ENCODE results near the gene ADO.

The ADO gene

GRCh38 chr10:62810156-62810902 lies 5.8 kb downstream of the ADO start:
- Histone ChIP-seq H3K4me3 (ENCODE audit: low read depth, low read length) (no peak overlapping the region), H3K27me3 (peaks cover 17% of the 10 kb centered on the region), H3K4me1 (no peaks in the 10 kb centered on the region), H3K36me3 (0 out of 2 replicates have a peak, but pooled peaks cover 4% of the 10 kb centered on the region), H3K9me3 (no peaks in the 10 kb centered on the region)
- no peak for TF ChIP-seq CTCF (IDR thresholded peaks at IDR 0.05; ENCODE audit: low read depth, low read length)
- DNase-seq, result no peak

GRCh38 chr10:62811159-62811875 lies 6.8 kb downstream of the ADO start:
- H3K36me3 ChIP-seq, result 0 out of 2 replicates have a peak, but pooled peaks cover 3% of the 10 kb centered on the region
- no peaks in the 10 kb centered on the region for H3K9me3 ChIP-seq
- H3K27me3 ChIP-seq, result peaks cover 25% of the 10 kb centered on the region
- no peak for TF ChIP-seq CTCF (IDR thresholded peaks at IDR 0.05; ENCODE audit: low read depth, low read length)
- no peak overlapping the region for H3K4me3 ChIP-seq (ENCODE audit: low read depth, low read length)
- no peak for DNase-seq
- H3K4me1 ChIP-seq, result no peaks in the 10 kb centered on the region

GRCh38 chr10:62812672-62813439 lies 8.3 kb downstream of the ADO start:
- DNase-seq, result no peak
- Histone ChIP-seq H3K4me3 (ENCODE audit: low read depth, low read length) (no peak overlapping the region), H3K9me3 (no peaks in the 10 kb centered on the region), H3K36me3 (no peaks in the 10 kb centered on the region), H3K4me1 (no peaks in the 10 kb centered on the region), H3K27me3 (peaks cover 32% of the 10 kb centered on the region)
- no peak for TF ChIP-seq CTCF (IDR thresholded peaks at IDR 0.05; ENCODE audit: low read depth, low read length)

- Histone ChIP-seq H3K4me3 (ENCODE audit: low read depth, low read length) (no peak overlapping the region), H3K36me3 (no peaks in the 10 kb centered on the region), H3K4me1 (no peaks in the 10 kb centered on the region), H3K27me3 (peaks cover 38% of the 10 kb centered on the region), H3K9me3 (no peaks in the 10 kb centered on the region)
- DNase-seq, result no peak
- TF ChIP-seq CTCF (IDR thresholded peaks at IDR 0.05; ENCODE audit: low read depth, low read length), result no peak
Observed at GRCh38 chr10:62813453-62813852, 8.9 kb downstream of the ADO start.

- Histone ChIP-seq H3K36me3 (no peaks in the 10 kb centered on the region), H3K27me3 (peaks cover 43% of the 10 kb centered on the region), H3K9me3 (no peaks in the 10 kb centered on the region), H3K4me1 (no peaks in the 10 kb centered on the region), H3K4me3 (ENCODE audit: low read depth, low read length) (no peak overlapping the region)
- no peak for TF ChIP-seq CTCF (IDR thresholded peaks at IDR 0.05; ENCODE audit: low read depth, low read length)
- DNase-seq, result no peak
Observed at GRCh38 chr10:62813981-62814380, 9.5 kb downstream of the ADO start.

All from BE2C (cell line).